ENCODE data around the gene C15orf62. TPM values are rescaled to one million over a fixed set of nuclear protein-coding genes. Genes with fewer than 3 reads are reported as not detected.

C15orf62 gene
- total RNA-seq, 2 donors from 2014 or later: 0.51 to 1.3 TPM

- 45% methylated on average over 2 of the region's 2 CpGs for WGBS
- no peaks in the 10 kb centered on the region for H3K4me1 ChIP-seq (replicated peaks)
- no peak for TF ChIP-seq CTCF (IDR thresholded peaks at IDR 0.05)
- TF ChIP-seq POLR2AphosphoS5 (IDR thresholded peaks at IDR 0.05): no peak
- no peak for TF ChIP-seq POLR2A (IDR thresholded peaks at IDR 0.05)
- no peak overlapping the region for H3K4me3 ChIP-seq
- no peaks in the 10 kb centered on the region for H3K9me3 ChIP-seq
- intact Hi-C loops (cut with DNase I): no loop called here
- no peak overlapping the region for H3K27ac ChIP-seq
- no peaks in the 10 kb centered on the region for H3K27me3 ChIP-seq (replicated peaks; ENCODE audit: insufficient read depth)
- no peak for DNase-seq (ENCODE audit: low spot score)
- no peaks in the 10 kb centered on the region for H3K36me3 ChIP-seq
Measured at GRCh38 chr15:40723919-40724318, 45.9 kb upstream of the C15orf62 start.

GRCh38 chr15:40731034-40731433 lies 38.7 kb upstream of the C15orf62 start:
- WGBS: 82% methylated on average over 3 of the region's 3 CpGs
- DNase-seq (ENCODE audit: low spot score): no peak
- H3K4me1 ChIP-seq (replicated peaks): no peaks in the 10 kb centered on the region
- no peak for TF ChIP-seq CTCF (IDR thresholded peaks at IDR 0.05)
- no peak for TF ChIP-seq POLR2AphosphoS5 (IDR thresholded peaks at IDR 0.05)
- no peak for TF ChIP-seq POLR2A (IDR thresholded peaks at IDR 0.05)
- H3K36me3 ChIP-seq: no peaks in the 10 kb centered on the region
- no peaks in the 10 kb centered on the region for H3K27me3 ChIP-seq (replicated peaks; ENCODE audit: insufficient read depth)
- H3K27ac ChIP-seq: no peak overlapping the region
- H3K4me3 ChIP-seq: no peak overlapping the region
- H3K9me3 ChIP-seq: no peaks in the 10 kb centered on the region
- intact Hi-C loops (cut with DNase I): no loop called here

GRCh38 chr15:40736575-40736974 lies 33.2 kb upstream of the C15orf62 start:
- peak overlapping the region; percentile 39 to 68 for H3K27ac ChIP-seq
- no peaks in the 10 kb centered on the region for H3K36me3 ChIP-seq
- H3K27me3 ChIP-seq (replicated peaks; ENCODE audit: insufficient read depth): no peaks in the 10 kb centered on the region
- H3K4me3 ChIP-seq: no peak overlapping the region
- intact Hi-C loops (cut with DNase I): no loop called here
- H3K4me1 ChIP-seq (replicated peaks): peaks cover 5% of the 10 kb centered on the region
- no peak for DNase-seq (ENCODE audit: low spot score)
- 87% methylated on average over 4 of the region's 4 CpGs for WGBS
- no peaks in the 10 kb centered on the region for H3K9me3 ChIP-seq
- TF ChIP-seq CTCF (IDR thresholded peaks at IDR 0.05) (no peak), POLR2AphosphoS5 (IDR thresholded peaks at IDR 0.05) (no peak), POLR2A (IDR thresholded peaks at IDR 0.05) (no peak)

- peak; percentile 19 for DNase-seq (ENCODE audit: low spot score)
- H3K36me3 ChIP-seq: no peaks in the 10 kb centered on the region
- H3K4me1 ChIP-seq (replicated peaks): peaks cover 5% of the 10 kb centered on the region
- TF ChIP-seq CTCF (IDR thresholded peaks at IDR 0.05): no peak
- no peak for TF ChIP-seq POLR2A (IDR thresholded peaks at IDR 0.05)
- peak; percentile 77 for TF ChIP-seq POLR2AphosphoS5 (IDR thresholded peaks at IDR 0.05)
- H3K4me3 ChIP-seq: no peak overlapping the region
- intact Hi-C loops (cut with DNase I): no loop called here
- WGBS: 64% methylated on average over 3 of the region's 3 CpGs
- H3K9me3 ChIP-seq: no peaks in the 10 kb centered on the region
- peak overlapping the region; percentile 39 to 68 for H3K27ac ChIP-seq
- H3K27me3 ChIP-seq (replicated peaks; ENCODE audit: insufficient read depth): no peaks in the 10 kb centered on the region
Measured at GRCh38 chr15:40737048-40737447, 32.7 kb upstream of the C15orf62 start.

GRCh38 chr15:40739047-40739446 lies 30.7 kb upstream of the C15orf62 start:
- Histone ChIP-seq H3K27me3 (replicated peaks; ENCODE audit: insufficient read depth) (no peaks in the 10 kb centered on the region), H3K27ac (no peak overlapping the region), H3K9me3 (no peaks in the 10 kb centered on the region), H3K4me3 (no peak overlapping the region), H3K36me3 (peaks cover 3 to 11% of the 10 kb centered on the region in 2 donors), H3K4me1 (replicated peaks) (peaks cover 5% of the 10 kb centered on the region)
- intact Hi-C loops (cut with DNase I): no loop called here
- DNase-seq (ENCODE audit: low spot score): no peak
- 40% methylated on average over 2 of the region's 2 CpGs for WGBS
- TF ChIP-seq POLR2AphosphoS5 (IDR thresholded peaks at IDR 0.05) (no peak), POLR2A (IDR thresholded peaks at IDR 0.05) (no peak), CTCF (IDR thresholded peaks at IDR 0.05) (no peak)

Measured in prostate gland (tissue), 2 donors.